Osteocyte (in vitro differentiated cells): Measurements from ENCODE around the gene DNPEP. TPM values are rescaled to one million over a fixed set of nuclear protein-coding genes. Genes with fewer than 3 reads are reported as not detected.

Experiments used
- DNase-seq: peaks from one replicate; pipeline ENCODE4 v3.0.0; 2021; ENCODE audit warnings: mixed read lengths; ENCODE audit not compliant: unreplicated experiment; ENCODE audit errors: extremely low spot score
- H3K27ac Mint-ChIP-seq: one replicate; pipeline ENCODE4 v1.8.0; 2021; ENCODE audit warnings: mild to moderate bottlenecking, mixed read lengths; ENCODE audit not compliant: unreplicated experiment
- H3K27me3 Mint-ChIP-seq: one replicate; pipeline ENCODE4 v1.8.0; 2021; ENCODE audit warnings: mixed read lengths; ENCODE audit not compliant: unreplicated experiment
- H3K36me3 Mint-ChIP-seq: one replicate; pipeline ENCODE4 v1.8.0; 2021; ENCODE audit warnings: mixed read lengths; ENCODE audit not compliant: unreplicated experiment
- H3K4me1 Mint-ChIP-seq: one replicate; pipeline ENCODE4 v1.8.0; 2021; ENCODE audit warnings: mixed read lengths; ENCODE audit not compliant: unreplicated experiment
- H3K4me3 Mint-ChIP-seq: one replicate; pipeline ENCODE4 v1.8.0; 2021; ENCODE audit warnings: mild to moderate bottlenecking, moderate library complexity, mixed read lengths; ENCODE audit not compliant: unreplicated experiment
- H3K9me3 Mint-ChIP-seq: one replicate; pipeline ENCODE4 v1.8.0; 2021; ENCODE audit warnings: mixed read lengths; ENCODE audit not compliant: unreplicated experiment
- CTCF ChIP-seq: fragments of 200-600 bp; sonication (generic); IDR thresholded peaks from 2 replicates; pipeline ENCODE4 v1.5.0; 2021; ENCODE audit warnings: antibody characterized with exemption, mild to moderate bottlenecking, moderate library complexity
- total RNA-seq: library from RNA; stranded (reverse); gene quantifications from 2 replicates; pipeline ENCODE4 v1.2.1, GENCODE V29; 2021

The DNPEP gene
- total RNA-seq, 1 donor from 2014 or later, result 73.2 TPM

- H3K27me3 Mint-ChIP-seq, result peaks cover 5% of the 10 kb centered on the region
- H3K36me3 Mint-ChIP-seq, result no peaks in the 10 kb centered on the region
- no peak overlapping the region for H3K27ac Mint-ChIP-seq
- no peak for DNase-seq
- no peak for TF ChIP-seq CTCF
- H3K9me3 Mint-ChIP-seq, result no peaks in the 10 kb centered on the region
- H3K4me1 Mint-ChIP-seq, result peaks cover 3% of the 10 kb centered on the region
- H3K4me3 Mint-ChIP-seq, result no peak overlapping the region
Measured at GRCh38 chr2:219423652-219424377, 36.1 kb upstream of the DNPEP start.

GRCh38 chr2:219422952-219423534, 35.3 kb upstream of the DNPEP start:
- Mint-ChIP-seq H3K4me3 (no peak overlapping the region), H3K4me1 (peaks cover 3% of the 10 kb centered on the region), H3K27me3 (peaks cover 5% of the 10 kb centered on the region), H3K9me3 (no peaks in the 10 kb centered on the region), H3K36me3 (no peaks in the 10 kb centered on the region), H3K27ac (no peak overlapping the region)
- TF ChIP-seq CTCF, result no peak
- no peak for DNase-seq

- TF ChIP-seq CTCF, result no peak
- H3K4me1 Mint-ChIP-seq, result peaks cover 5% of the 10 kb centered on the region
- H3K27ac Mint-ChIP-seq, result no peak overlapping the region
- H3K36me3 Mint-ChIP-seq, result no peaks in the 10 kb centered on the region
- H3K27me3 Mint-ChIP-seq, result peaks cover 5% of the 10 kb centered on the region
- H3K9me3 Mint-ChIP-seq, result no peaks in the 10 kb centered on the region
- DNase-seq, result no peak
- no peak overlapping the region for H3K4me3 Mint-ChIP-seq
Measured at GRCh38 chr2:219421323-219421722, 33.6 kb upstream of the DNPEP start.

GRCh38 chr2:219420687-219421086, 33.0 kb upstream of the DNPEP start:
- no peaks in the 10 kb centered on the region for H3K9me3 Mint-ChIP-seq
- DNase-seq, result no peak
- H3K27ac Mint-ChIP-seq, result no peak overlapping the region
- H3K4me1 Mint-ChIP-seq, result peaks cover 5% of the 10 kb centered on the region
- TF ChIP-seq CTCF, result no peak
- H3K36me3 Mint-ChIP-seq, result no peaks in the 10 kb centered on the region
- peaks cover 3% of the 10 kb centered on the region for H3K27me3 Mint-ChIP-seq
- no peak overlapping the region for H3K4me3 Mint-ChIP-seq

GRCh38 chr2:219419331-219420197, 31.9 kb upstream of the DNPEP start:
- Mint-ChIP-seq H3K9me3 (no peaks in the 10 kb centered on the region), H3K27me3 (peaks cover 2% of the 10 kb centered on the region), H3K4me3 (no peak overlapping the region), H3K27ac (no peak overlapping the region), H3K36me3 (no peaks in the 10 kb centered on the region), H3K4me1 (peaks cover 5% of the 10 kb centered on the region)
- DNase-seq, result no peak
- TF ChIP-seq CTCF, result no peak
